Hepatocyte (in vitro differentiated cells): Measurements from ENCODE around the gene C19orf85. TPM values are rescaled to one million over a fixed set of nuclear protein-coding genes. Genes with fewer than 3 reads are reported as not detected.
A peak's percentile ranks its signal among the peaks of the same experiment; 100 is the strongest.

Experiments used
- DNase-seq: peaks from one replicate; pipeline ENCODE4 v3.0.0-alpha.2; 2016; ENCODE audit warnings: low spot score
- H2AFZ ChIP-seq: fragments of 200-600 bp; sonication (generic); 2 replicates; pipeline ENCODE4 v1.6.0; 2016; ENCODE audit warnings: antibody characterized with exemption, mild to moderate bottlenecking
- H3K27ac ChIP-seq: fragments of 200-600 bp; sonication (generic); 2 replicates; pipeline ENCODE4 v1.5.1; 2016; ENCODE audit warnings: mild to moderate bottlenecking
- H3K27me3 ChIP-seq: fragments of 200-600 bp; sonication (generic); 2 replicates; pipeline ENCODE4 v1.6.1; 2016
- H3K36me3 ChIP-seq: fragments of 200-600 bp; sonication (generic); replicated peaks from 2 replicates; pipeline ENCODE4 v1.5.1; 2016; ENCODE audit warnings: low read depth; ENCODE audit not compliant: insufficient read depth
- H3K4me1 ChIP-seq: fragments of 200-600 bp; sonication (generic); 2 replicates; pipeline ENCODE4 v1.5.1; 2016; ENCODE audit warnings: mild to moderate bottlenecking, moderate library complexity; ENCODE audit not compliant: insufficient read depth
- H3K4me2 ChIP-seq: fragments of 200-600 bp; sonication (generic); 2 replicates; pipeline ENCODE4 v1.6.0; 2016
- H3K4me3 ChIP-seq: fragments of 200-600 bp; sonication (generic); 2 replicates; pipeline ENCODE4 v1.5.1; 2016; ENCODE audit warnings: mild to moderate bottlenecking
- H3K79me2 ChIP-seq: fragments of 200-600 bp; sonication (generic); 2 replicates; pipeline ENCODE4 v1.6.0; 2017; ENCODE audit warnings: mild to moderate bottlenecking
- H3K9me2 ChIP-seq: fragments of 200-600 bp; sonication (generic); replicated peaks from 2 replicates; pipeline ENCODE4 v1.6.0; 2017; ENCODE audit warnings: mild to moderate bottlenecking; ENCODE audit not compliant: insufficient read depth
- H3K9me3 ChIP-seq: fragments of 200-600 bp; sonication (generic); 2 replicates; pipeline ENCODE4 v1.5.1; 2016; ENCODE audit warnings: low read depth, mild to moderate bottlenecking
- H4K20me1 ChIP-seq: fragments of 200-600 bp; sonication (generic); 2 replicates; pipeline ENCODE4 v1.6.0; 2016; ENCODE audit warnings: mild to moderate bottlenecking; ENCODE audit not compliant: insufficient read depth, poor library complexity, severe bottlenecking
- CTCF ChIP-seq: fragments of 200-600 bp; sonication (generic); IDR thresholded peaks from 2 replicates; pipeline ENCODE4 v1.5.1; 2016; ENCODE audit warnings: antibody characterized with exemption, mild to moderate bottlenecking; ENCODE audit not compliant: poor library complexity
- EZH2 ChIP-seq: fragments of 200-600 bp; sonication (generic); IDR thresholded peaks from 2 replicates; pipeline ENCODE4 v1.6.1; 2016; ENCODE audit warnings: antibody characterized with exemption, mild to moderate bottlenecking, borderline replicate concordance
- EZH2phosphoT487 ChIP-seq: fragments of 200-600 bp; sonication (generic); IDR thresholded peaks from one replicate; pipeline ENCODE4 v1.6.1; 2018; ENCODE audit warnings: antibody characterized with exemption, mild to moderate bottlenecking, low read depth, moderate library complexity; ENCODE audit not compliant: unreplicated experiment, severe bottlenecking
- WGBS: methylation state at CpG from one replicate; pipeline ENCODE4 v1.1.6; 2016; ENCODE audit warnings: low lambda C conversion rate; ENCODE audit errors: missing lambda C conversion rate; 5-methylcytosine and 5-hydroxymethylcytosine counted together
- polyA plus RNA-seq: library from polyadenylated mRNA; unstranded; fragments of >200 nt; fragmentation: Nextera tagmentation; extraction: Ambion mirVana; gene quantifications from 2 replicates; pipeline ENCODE4 v1.2.1, GENCODE V29; 2016
- total RNA-seq: library from RNA; depleted of rRNA; stranded (reverse); fragments of >200 nt; gene quantifications from 2 replicates; pipeline ENCODE4 v1.2.3, GENCODE V29; 2014

The C19orf85 gene
- total and polyA plus RNA-seq, 2 experiments from 2014 or later, result not detected

GRCh38 chr19:55462722-55463121 is 1.8 kb downstream of the C19orf85 start:
- no peak overlapping the region for H2AFZ ChIP-seq
- WGBS, result 86% methylated on average over 11 of the region's 11 CpGs
- no peaks in the 10 kb centered on the region for H3K27me3 ChIP-seq
- H3K36me3 ChIP-seq, result no peaks in the 10 kb centered on the region
- H3K27ac ChIP-seq, result no peak overlapping the region
- no peaks in the 10 kb centered on the region for H3K9me3 ChIP-seq
- H3K79me2 ChIP-seq, result peaks cover 11% of the 10 kb centered on the region
- no peak overlapping the region for H3K4me3 ChIP-seq
- TF ChIP-seq EZH2, result no peak
- TF ChIP-seq CTCF, result no peak
- no peak for TF ChIP-seq EZH2phosphoT487
- no peaks in the 10 kb centered on the region for H3K9me2 ChIP-seq
- H4K20me1 ChIP-seq, result peaks cover 7% of the 10 kb centered on the region
- H3K4me1 ChIP-seq, result peaks cover 4% of the 10 kb centered on the region
- DNase-seq, result no peak
- H3K4me2 ChIP-seq, result no peak overlapping the region

- Histone ChIP-seq H3K27me3 (no peaks in the 10 kb centered on the region), H4K20me1 (peaks cover 7% of the 10 kb centered on the region), H3K4me2 (peak overlapping the region; percentile 84), H3K9me2 (no peaks in the 10 kb centered on the region), H3K79me2 (peaks cover 11% of the 10 kb centered on the region), H3K9me3 (no peaks in the 10 kb centered on the region), H2AFZ (peak overlapping the region; percentile 85), H3K27ac (no peak overlapping the region), H3K36me3 (no peaks in the 10 kb centered on the region), H3K4me3 (peak overlapping the region; percentile 10), H3K4me1 (peaks cover 4% of the 10 kb centered on the region)
- DNase-seq, result no peak
- WGBS, result 35% methylated on average over 23 of the region's 27 CpGs
- TF ChIP-seq EZH2phosphoT487, result no peak
- TF ChIP-seq CTCF, result no peak
- TF ChIP-seq EZH2, result no peak
Observed at GRCh38 chr19:55461974-55462626, 2.5 kb downstream of the C19orf85 start.

- Histone ChIP-seq H3K4me3 (peak within 1 kb of the TSS; percentile 45), H2AFZ (peak within 1 kb of the TSS; percentile 85), H3K4me1 (peaks cover 4% of the 10 kb centered on the region), H3K27me3 (no peaks in the 10 kb centered on the region), H3K9me3 (no peaks in the 10 kb centered on the region), H3K4me2 (peak within 1 kb of the TSS; percentile 88), H3K27ac (peak within 1 kb of the TSS; percentile 86), H3K79me2 (peaks cover 11% of the 10 kb centered on the region), H4K20me1 (peaks cover 7% of the 10 kb centered on the region), H3K9me2 (no peaks in the 10 kb centered on the region), H3K36me3 (no peaks in the 10 kb centered on the region)
- peak; percentile 100 for DNase-seq
- WGBS, result under 1% methylated on average over 48 of the region's 54 CpGs
- no peak for TF ChIP-seq EZH2phosphoT487
- no peak for TF ChIP-seq CTCF
- no peak for TF ChIP-seq EZH2
Observed at GRCh38 chr19:55461259-55461973, 3.1 kb downstream of the C19orf85 start, which contains the start of gene ISOC2. ISOC2 (minus strand) TSS chr19:55461642; CDS start chr19:55456486, 5,156 bp downstream.
